GM12891 (cell line): Measurements from ENCODE around the gene F7.
"Not testable (repeated sequence)": the region's sequence is repeated elsewhere in the genome, so short reads cannot be mapped to it uniquely, and the experiment has no call there.

Experiments used
- DNase-seq: peaks from one replicate; pipeline ENCODE4 v3.0.0; 2011; ENCODE audit warnings: low spot score; ENCODE audit not compliant: insufficient read length
- FAIRE-seq: peaks from 2 replicates; lab custom pipeline; 2011; peaks lifted over from hg19 to GRCh38; lab: Jason Lieb, UNC
- PAX5 ChIP-seq: IDR thresholded peaks from 2 replicates; pipeline ENCODE4 v1.6.1; 2011; ENCODE audit warnings: low read length, moderate library complexity, mild to moderate bottlenecking; ENCODE audit not compliant: insufficient read depth, severe bottlenecking
- POLR2A ChIP-seq: IDR thresholded peaks from 2 replicates; pipeline ENCODE4 v1.6.1; 2011; ENCODE audit warnings: low read depth, low read length, control low read depth
- POLR2AphosphoS5 ChIP-seq: IDR thresholded peaks from 2 replicates; pipeline ENCODE4 v1.6.1; 2011; ENCODE audit warnings: low read depth, low read length, control low read depth
- POU2F2 ChIP-seq: IDR thresholded peaks from 2 replicates; pipeline ENCODE4 v1.6.1; 2011; ENCODE audit warnings: low read depth, mild to moderate bottlenecking, control low read depth, low read length, moderate library complexity
- SPI1 ChIP-seq: IDR thresholded peaks from 2 replicates; pipeline ENCODE4 v1.6.1; 2011; ENCODE audit warnings: low read depth, low read length, control low read depth
- TAF1 ChIP-seq: IDR thresholded peaks from 2 replicates; pipeline ENCODE4 v1.6.1; 2011; ENCODE audit warnings: low read depth, low read length, control low read depth

Gene F7

GRCh38 chr13:113094410-113094800, 11.2 kb upstream of the F7 start:
- DNase-seq (no peak), FAIRE-seq (no peak)
- TF ChIP-seq PAX5 (no peak), TAF1 (no peak)

- FAIRE-seq = no peak
- TF ChIP-seq SPI1 (no peak), PAX5 (no peak), TAF1 (no peak), POLR2AphosphoS5 (no peak), POLR2A (no peak), POU2F2 (no peak)
Measured at GRCh38 chr13:113095146-113096051, 10.2 kb upstream of the F7 start.

GRCh38 chr13:113096052-113096744, 9.4 kb upstream of the F7 start:
- DNase-seq (no peak), FAIRE-seq (no peak)
- TF ChIP-seq POLR2A (no peak), POLR2AphosphoS5 (no peak), SPI1 (no peak), PAX5 (no peak), POU2F2 (no peak), TAF1 (no peak)

More at GRCh38 chr13:113095146-113096051, 10.2 kb upstream of the F7 start:
- DNase-seq = no peak

GRCh38 chr13:113096745-113097305, 8.8 kb upstream of the F7 start:
- FAIRE-seq (no peak), DNase-seq (no peak)
- TF ChIP-seq PAX5 (no peak), POLR2A (no peak), TAF1 (no peak), SPI1 (no peak)

DNA sequence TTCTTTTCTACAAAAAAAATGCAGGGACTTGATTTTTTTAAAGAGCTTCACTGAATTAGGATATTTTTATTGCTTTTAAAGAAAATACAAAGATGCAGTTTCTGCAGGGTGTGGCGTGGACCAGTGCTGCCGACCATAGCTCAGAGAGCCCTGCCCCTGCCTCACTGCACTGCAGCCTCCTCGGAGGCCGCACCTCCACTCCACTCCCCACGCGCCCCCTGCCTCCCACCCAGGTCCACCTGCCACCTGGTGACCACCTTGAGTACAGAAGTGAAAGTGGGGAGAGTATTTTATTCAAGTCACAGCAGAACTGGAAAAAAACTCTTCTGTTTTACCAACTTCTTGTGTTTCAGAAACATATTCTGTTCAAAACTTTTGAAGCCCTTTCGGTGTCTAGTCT, 7.9 kb upstream of the F7 start:
- FAIRE-seq (no peak), DNase-seq (no peak)
- no peak for TF ChIP-seq POLR2AphosphoS5
- no peak for TF ChIP-seq TAF1
- TF ChIP-seq SPI1 = no peak
- no peak for TF ChIP-seq POU2F2
- no peak for TF ChIP-seq PAX5
- no peak for TF ChIP-seq POLR2A

DNA sequence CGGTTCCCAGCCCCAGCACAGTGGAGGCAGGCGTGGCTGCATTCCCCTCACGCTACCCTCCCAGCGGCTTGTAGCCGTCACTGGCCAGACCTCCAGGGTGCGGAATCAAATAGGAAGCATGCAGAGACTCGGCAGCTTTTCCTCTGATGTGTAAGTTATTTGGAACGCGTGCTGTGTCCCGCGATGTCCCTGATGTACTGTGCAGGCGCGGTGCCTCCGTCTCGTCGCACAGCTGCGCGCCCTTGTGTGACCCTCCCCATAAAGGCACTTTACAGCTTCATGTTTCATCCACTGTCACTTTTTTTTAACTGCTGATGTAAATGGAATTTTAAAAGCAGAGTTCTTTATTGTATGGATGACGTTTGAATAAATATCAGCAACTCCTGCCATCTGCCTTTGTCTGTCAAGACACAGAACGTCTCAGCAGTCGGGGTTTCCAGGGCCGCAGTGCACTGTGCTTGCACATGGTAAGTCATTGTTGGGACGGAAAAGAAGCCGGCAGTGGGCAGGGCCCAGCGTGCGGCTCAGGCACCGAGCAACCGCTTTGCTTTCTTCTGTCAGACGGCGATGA, 7.3 kb upstream of the F7 start:
- no peak for TF ChIP-seq SPI1
- TF ChIP-seq TAF1 = no peak
- TF ChIP-seq POLR2AphosphoS5 = no peak
- no peak for TF ChIP-seq PAX5
- no peak for TF ChIP-seq POLR2A
- TF ChIP-seq POU2F2 = no peak
- FAIRE-seq (no peak), DNase-seq (no peak)

GRCh38 chr13:113099142-113099541, 6.4 kb upstream of the F7 start:
- FAIRE-seq (no peak), DNase-seq (no peak)
- TF ChIP-seq POU2F2 = no peak
- no peak for TF ChIP-seq PAX5
- TF ChIP-seq SPI1 = no peak
- TF ChIP-seq POLR2A = no peak

- not testable (repeated sequence) for DNase-seq, FAIRE-seq
Measured at GRCh38 chr13:113102302-113102701, 3.3 kb upstream of the F7 start.

GRCh38 chr13:113102727-113103126, 2.9 kb upstream of the F7 start:
- DNase-seq (no peak), FAIRE-seq (no peak)
- TF ChIP-seq SPI1 = no peak
- TF ChIP-seq PAX5 = no peak
- TF ChIP-seq POLR2AphosphoS5 = no peak
- no peak for TF ChIP-seq POLR2A
- TF ChIP-seq POU2F2 = no peak
- no peak for TF ChIP-seq TAF1

GRCh38 chr13:113103646-113104045, 1.9 kb upstream of the F7 start:
- TF ChIP-seq SPI1 (no peak), TAF1 (no peak), PAX5 (no peak), POLR2AphosphoS5 (no peak), POU2F2 (no peak), POLR2A (no peak)
- no peak for FAIRE-seq
- no peak for DNase-seq
